HG02938 (cell line): ENCODE measurements around the gene FBN2.

Experiments
- ATAC-seq: cut with Tn5 transposase; IDR thresholded peaks from one replicate; pipeline ENCODE4 v1.9.1; 2021; ENCODE audit warnings: mild to moderate bottlenecking, moderate library complexity; ENCODE audit not compliant: unreplicated experiment

Gene FBN2

DNA sequence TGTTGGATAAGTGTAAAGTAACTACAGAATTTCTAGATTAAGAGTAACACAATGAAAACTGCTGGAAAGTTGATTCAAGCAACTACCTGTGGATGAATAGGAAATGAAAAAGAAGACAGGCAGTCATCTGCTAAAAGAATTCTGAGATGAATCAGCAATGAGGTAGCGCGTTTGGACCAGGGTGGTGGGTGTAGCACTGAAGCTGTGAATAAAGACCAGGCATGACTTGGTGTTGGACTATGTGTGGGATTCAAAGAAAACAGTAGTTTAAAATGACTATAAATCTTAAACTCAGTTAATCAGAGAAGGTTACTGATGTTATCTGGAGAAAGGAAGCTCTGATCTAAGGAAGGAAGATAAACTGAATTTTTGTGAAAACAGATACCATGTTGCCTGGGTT is 159.8 kb downstream of the FBN2 start:
- no peak for ATAC-seq

DNA sequence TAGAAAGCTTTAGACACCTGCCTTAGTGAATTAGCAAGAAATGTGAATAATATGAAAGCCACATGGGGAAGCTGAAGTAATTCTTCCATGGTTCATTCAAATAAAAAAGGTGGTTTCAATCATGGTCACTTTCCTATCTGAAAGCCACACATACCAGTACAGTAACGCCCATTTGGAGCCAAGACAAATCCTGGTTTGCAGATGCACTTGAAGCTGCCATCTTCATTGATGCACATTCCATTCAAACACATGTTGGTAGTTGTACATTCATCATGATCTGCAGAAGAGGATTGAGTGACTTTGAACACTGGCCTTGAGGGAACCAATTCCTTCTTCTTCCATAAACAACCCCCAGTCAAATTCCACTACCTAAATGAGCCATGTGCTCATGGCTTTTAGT is 161.5 kb downstream of the FBN2 start:
- no peak for ATAC-seq

DNA sequence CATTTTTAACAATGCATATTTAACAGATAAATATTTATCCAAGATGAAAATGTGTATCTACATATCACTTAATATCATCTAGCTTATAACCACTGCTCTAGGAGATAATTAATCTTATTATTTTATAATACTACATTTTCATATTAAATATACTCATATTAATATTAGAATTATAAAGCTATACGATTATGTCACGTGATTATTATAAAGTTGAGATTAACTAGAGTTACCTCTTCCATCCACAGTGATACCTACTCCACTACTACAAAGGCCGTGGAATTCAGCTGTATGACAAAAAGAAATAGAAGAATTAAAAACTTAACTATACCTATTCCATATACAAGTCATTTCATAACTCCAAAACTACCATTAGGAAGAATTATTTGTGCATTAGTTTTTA is 171.9 kb downstream of the FBN2 start:
- ATAC-seq = no peak

DNA sequence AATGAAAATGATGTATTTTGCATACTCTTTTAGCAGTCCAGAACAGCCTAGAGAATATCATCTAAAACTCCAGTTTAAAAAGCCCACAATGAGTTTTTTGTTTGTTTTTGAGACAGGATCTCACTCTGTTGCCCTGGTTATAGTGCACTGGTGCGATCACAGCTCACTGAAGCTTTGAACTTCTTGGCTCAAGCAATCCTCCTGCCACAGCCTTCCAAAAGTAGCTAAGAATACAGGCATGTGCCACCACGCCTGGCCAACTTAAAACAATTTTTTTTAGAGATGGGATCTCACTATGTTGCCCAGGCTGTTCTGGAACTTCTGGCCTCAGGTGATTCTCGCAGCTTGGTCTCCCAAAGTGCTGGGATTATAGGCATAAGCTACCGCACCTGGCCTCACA is 175.7 kb downstream of the FBN2 start:
- ATAC-seq = no peak

DNA sequence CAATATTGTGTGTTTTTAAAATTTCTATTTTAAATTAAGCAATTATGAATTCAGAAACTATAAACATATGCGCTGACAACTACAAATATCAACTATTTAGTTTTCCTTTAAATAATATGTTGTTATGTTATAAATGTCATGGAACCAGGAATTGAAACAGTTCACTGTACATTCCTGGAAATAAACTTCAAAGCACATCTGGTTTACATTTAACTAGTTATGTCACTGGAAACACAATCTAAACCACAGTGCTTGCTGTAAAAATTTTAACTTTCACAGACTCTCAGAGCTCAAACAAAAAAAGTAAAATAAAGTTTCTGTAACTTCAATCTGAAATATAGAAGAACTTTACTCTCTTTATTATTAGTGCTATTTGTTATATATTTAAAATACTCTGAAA is 179.2 kb downstream of the FBN2 start:
- no peak for ATAC-seq

DNA sequence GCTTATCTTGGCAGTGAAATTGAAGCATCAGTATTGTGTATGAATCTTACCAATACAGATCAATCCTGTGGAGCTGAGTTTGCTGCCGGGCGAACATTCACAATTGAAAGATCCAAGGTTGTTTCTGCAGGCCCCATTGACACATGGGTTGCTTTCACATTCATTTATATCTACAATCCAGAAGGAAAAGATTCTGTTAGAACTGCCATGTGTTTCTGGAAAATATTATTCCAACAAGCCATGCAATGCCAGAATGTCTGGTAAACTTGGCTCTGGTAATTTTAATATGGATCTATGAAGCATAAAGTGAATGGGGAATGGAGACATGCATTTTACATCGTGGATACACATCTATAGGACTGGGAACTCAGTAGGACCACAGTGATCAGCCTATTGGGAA is 180.8 kb downstream of the FBN2 start:
- ATAC-seq = no peak

DNA sequence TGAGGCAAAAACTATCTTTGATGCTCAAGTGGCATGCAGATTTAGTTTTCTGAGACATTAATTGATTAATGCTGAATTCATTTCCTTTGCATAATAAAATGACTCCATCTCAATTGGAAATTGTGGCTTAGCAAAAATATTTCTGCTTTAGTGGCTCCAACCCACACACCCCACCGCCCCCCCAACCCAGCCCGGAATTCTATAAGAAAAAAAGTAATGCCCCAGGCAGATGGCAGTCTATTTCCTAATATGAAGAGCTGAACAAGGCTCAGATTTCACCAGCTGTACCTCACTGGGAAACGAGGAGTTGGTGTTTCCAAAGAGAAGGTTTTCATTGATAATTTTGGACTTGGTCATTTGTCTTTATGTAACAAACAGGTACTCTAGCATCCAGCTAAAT is 182.1 kb downstream of the FBN2 start:
- no peak for ATAC-seq

DNA sequence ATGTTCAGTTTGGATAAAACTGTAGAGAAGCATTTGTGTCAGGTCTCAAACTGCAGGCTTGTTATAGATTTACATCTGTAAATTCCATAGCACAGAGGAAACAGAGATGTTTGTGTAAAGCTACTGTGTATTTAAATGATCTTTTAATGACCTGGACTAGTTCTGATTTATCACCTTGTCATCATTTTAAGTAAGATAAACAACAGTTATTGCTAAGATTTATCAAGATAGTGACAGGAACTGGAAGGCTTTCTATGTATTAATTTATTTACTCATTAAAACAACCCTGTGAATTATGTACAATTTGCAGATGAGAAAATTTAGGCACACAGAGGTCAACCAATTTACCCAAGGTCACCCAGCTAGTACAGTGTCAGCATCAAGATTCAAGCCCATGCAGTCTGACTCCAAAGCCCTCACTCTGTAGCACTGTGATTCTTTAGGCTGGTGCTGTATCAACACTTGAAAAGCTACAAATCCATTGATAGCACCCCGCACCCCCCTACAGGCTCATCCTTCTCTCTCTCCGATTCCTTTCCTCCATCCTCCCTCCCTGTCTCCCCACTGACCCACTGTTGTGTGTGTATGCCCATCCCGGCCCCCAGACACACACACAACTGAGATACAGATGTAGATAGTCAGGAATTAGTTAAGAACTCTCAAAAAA is 184.5 kb downstream of the FBN2 start:
- ATAC-seq = no peak

DNA sequence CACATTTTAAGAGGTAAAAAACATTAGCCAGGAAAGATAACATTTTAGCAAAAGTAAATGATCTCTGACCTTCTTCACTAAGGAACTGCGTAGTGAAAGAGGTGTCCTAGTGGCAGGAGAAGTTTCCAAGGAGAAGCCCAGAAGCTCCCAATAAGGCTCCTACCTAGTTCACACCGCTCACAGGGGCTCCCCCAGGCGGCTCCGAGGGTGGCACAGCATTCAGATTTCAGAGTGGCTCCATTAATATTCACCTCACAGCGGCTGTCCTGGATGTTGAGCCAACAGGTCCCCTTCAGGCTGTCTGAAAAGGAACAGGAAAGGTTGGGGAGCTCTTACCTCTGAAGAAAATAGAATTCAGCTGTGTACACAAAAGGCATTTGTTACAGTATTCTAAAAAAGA is 187.3 kb downstream of the FBN2 start:
- no peak for ATAC-seq

DNA sequence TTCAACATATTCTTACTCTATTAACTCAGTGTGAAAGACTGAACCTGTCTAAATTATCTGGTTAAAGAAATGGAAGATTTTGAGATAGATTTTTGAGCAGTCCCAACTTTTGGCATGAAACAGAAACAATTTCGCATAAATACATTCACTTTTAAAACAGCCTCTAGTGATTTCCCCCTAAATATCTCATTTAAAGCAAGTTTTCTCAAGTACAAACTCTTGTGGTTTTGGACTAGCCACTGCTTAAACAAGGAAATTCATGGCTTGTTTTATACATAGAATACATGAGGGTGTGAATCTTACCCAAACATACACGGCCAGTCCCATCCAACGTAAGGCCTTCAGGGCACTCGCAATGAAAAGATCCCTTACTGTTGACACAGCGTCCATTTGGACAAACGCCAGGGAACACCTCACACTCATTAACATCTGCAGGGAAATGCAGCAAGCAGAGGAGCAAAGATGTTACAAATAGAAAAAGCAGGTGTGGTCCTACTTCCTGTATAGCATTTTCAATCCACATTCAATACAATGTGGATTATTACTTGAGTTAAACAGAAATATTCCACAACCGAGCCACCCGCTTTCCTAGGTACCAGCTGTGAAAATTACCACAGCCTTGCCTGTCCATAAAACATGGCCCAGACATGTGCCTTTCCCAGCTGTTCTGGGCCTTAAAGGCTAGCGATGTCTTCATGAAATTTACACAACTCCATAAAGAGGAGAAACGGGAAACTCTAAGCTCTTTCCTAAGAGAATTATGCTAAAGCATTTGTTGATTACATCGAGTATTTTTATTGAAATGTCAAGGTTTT is 188.8 kb downstream of the FBN2 start:
- ATAC-seq = no peak

DNA sequence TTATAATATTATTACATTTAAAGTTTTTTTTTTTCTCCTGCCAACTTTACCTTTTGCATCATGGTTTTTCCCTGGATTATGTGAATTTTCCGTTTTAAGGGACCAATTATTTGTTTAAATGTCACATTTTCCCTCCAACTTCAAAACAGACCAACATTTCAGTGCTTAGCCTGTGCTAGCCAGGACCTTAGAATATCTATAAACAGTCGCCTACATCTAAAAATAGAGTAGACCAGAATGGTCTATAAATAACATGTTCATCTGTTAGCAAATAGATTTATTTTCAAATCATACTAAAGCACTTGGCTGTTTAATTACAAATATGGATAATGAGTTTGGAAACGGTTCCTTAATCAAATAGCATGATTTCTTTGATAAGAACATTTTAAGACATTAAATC is 192.0 kb downstream of the FBN2 start:
- ATAC-seq = no peak

DNA sequence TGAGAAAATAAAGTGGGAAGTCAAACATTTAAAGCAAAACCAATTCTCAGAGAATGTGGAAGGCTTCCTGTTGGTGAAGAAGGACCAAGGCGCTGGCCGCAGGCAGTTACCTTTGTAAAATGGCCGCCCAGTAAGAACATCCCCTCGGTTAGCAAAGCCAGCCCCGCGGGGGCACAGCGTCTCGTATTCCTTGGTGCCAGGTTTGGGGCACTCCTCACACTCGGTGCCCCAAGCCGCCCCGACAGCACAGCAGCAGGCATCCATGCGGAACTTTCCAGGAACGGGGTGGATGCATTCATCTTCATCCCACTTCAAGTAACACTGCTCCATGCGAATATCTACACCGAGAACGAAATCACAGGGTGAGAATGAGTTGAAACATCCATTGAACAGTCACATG is 192.8 kb downstream of the FBN2 start:
- ATAC-seq = no peak

DNA sequence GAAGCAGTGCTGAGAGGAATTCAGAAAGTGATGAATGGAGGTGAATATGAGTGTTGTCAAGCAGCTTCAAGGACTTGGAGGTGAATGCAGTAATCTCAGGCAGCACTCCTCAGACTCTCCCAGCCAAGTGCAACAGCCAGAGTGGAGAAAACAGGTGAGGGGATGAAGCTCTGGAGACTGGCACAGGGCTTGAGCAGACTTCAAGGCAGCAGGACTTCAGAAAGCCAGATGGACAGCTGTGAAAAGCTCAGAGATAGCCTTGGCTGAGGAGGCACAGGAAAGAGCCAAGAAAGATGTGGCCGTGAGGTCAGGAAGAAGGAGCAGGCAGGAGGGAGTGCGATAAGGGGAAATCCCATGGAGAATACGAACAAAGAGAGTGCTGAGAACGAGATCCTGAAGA is 194.9 kb downstream of the FBN2 start:
- ATAC-seq = no peak

DNA sequence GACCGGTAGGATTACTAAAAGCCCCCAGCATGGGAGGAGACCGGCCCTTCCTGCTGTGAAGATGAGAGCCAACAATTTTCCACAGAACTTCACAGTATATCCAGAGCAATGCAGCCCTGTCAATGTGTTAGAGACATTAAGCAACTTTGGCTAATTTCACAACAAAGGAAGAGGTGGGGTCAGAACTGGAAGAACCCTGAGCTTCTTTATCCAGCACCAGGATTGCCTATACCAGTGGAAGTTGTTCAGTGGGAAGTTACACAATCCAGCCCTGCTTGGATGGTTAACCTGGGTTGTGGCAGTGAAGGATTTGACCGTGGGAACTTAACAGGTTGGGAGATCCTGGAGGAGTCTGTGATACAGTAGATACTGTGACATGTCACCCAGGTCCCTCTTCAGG is 197.0 kb downstream of the FBN2 start:
- no peak for ATAC-seq

DNA sequence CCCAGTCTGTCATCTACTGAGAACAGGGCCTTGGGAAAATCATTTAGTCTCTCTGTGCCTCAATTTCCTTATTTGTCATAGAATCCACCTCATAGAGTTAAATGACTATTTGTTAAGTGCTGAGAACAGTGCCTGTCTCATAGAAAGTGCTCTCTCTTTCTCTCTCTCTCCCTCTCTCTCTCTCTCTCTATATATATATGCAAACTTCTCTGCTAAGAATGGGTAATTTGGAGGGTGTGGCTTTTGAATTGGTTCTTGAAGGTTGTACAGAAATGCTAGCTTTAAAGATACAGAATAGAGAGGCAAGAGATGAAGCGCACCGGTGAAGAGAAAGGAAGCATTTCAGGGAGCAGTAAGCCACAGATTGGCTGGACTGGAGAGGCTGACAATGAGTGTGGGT is 197.4 kb downstream of the FBN2 start:
- ATAC-seq = no peak

DNA sequence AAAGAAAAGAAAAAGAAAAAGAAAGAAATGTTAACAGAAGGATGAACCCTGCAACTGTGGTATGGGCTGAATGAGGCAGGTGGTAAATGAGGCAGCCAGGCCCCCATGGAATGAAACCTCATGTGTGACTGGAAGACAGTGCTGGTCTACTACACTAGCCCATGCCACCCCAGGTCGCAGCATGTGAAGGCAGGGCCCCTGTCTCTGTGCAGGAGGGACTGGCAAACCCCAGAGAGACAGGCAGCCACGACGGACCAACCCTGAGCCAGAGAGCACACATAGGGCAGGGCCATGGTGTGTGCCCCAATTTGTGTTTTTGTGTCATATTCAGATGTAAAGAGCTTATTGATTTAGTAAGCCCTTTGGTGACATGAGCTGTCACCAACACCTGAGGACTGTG is 198.5 kb downstream of the FBN2 start:
- ATAC-seq = no peak

DNA sequence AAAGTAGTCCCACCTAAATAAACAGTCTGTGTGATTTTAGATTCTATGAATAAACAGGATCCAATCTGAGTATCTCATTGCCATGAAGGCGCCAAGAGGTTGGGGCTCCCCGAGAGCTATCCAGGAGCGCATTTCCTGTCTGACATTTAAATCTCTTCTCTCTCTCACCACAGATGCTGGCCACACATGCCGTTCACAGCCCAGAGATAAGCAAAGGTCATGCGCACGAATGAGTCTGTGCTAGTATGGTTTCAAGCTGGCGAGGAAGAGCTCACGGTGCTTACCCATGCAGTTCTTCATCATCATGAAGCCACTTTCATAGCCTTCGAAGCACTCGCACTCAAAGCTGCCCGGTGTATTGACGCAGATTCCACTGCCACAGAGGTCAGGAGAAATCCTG is 199.4 kb downstream of the FBN2 start:
- no peak for ATAC-seq

DNA sequence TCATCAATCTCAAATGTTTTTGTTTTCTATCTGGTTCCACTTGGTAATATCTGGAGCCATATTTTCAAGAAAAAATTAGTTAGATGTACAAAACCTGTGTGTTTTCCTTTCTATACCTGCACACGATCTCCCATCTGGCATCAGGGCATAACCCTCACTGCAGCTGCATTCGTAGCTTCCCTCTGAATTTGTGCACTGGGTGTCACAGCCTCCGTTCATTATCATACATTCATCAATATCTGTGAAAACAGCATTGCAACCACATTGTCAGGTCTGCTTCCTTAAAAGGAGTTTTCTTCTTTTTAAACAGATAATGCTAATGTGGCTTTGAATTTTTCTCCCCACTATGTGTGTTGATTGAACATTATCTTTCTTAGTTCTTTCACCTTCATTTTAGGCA is 202.7 kb downstream of the FBN2 start:
- no peak for ATAC-seq

DNA sequence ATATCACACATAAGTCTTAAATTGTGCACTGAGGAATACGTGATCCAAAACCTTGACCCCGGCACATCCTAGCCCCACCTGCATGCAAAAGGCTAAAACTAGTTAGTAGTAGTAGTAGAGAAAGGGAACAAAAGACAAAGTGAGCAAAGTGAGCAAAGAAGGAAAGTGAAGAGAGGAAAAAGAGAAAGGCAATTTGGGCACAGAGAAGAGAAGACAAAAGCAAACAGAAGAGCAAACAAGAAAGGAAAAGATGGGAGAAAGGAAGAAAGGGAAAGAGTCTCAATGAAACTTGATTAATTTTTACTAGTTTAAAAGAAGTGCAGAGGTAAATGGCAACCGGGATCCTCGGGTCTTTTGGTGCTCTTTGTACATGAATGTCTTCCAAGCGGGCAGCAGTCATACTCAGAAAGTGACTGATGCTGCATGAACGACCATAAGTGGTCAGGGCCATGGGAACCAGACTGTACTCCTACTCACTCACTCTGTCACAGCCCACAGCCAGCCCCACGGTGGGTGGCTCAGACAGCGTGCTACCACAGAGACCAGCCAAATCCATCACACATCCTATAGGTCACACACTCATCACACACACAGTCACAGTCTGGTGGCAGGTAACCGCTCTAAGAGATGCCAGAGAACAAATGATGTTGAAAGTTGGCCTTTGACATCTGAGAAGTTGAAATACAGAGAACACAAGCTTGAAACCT is 203.9 kb downstream of the FBN2 start:
- peak; percentile 52 for ATAC-seq

DNA sequence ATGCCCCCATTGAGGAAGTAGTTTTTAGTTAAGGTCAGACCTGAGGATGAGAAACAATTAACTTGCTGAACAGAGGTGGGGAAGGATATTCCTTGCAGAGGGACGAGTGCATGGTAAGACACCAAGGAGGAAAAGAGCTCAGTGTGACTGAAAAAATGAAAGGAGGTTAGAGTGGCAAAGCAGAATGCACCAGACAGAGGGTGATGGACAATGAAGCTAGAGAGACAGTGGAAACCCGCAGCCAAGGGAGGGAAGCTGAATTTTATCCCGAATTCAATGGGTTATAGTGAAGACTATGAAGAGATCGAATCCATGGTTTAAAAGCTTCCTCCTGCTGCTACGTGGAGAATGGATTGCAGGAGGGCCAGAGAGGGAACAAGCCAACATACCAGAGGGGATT is 206.8 kb downstream of the FBN2 start:
- ATAC-seq = no peak

DNA sequence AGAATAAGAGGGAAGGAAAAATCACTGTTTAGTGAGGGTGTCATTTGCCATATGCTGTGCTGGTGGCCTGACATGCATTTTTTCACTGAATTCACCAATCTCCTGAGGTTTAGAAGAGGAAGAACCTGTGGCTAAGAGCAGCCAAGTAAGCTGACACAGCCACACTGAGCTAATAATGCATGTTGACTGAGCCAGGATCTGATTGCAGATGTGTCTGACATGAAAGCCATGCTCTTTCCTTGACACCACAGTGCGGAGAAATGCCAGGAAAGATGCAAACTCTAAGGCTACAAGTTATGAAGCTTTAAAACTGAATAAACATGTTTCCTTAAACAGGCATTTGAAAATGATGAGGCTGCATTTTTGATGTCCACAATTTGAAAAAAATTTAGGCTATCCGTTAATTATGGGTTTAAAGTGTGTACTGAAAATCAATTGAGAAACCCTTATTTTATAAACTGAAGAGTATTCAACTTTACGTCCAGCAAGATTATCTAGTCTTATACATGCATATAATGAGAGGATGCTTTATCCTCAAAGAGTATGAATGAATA is 208.6 kb downstream of the FBN2 start:
- no peak for ATAC-seq

DNA sequence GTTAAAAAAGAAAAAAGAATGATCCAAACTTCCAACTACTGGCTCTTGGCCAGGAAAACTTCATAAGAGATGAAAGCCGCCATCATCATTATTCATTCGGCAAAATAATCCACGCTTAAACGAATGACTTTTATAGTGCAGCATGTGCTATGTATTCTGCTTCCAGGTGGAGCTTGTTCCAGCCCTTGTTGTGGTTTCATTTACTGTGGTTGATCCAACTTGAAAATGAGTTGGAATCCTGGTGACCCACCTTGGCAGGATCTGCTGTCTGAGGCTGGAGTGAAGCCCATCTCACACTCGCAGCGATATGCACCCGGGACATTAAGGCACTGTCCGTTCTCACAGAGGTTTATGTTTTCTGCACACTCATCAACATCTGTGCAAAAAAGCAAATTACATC is 209.6 kb downstream of the FBN2 start:
- ATAC-seq = no peak
